SK-N-SH (cell line): ENCODE measurements around the gene GAS7. TPM values are rescaled to one million over a fixed set of nuclear protein-coding genes. Genes with fewer than 3 reads are reported as not detected.

Source experiments
- CTCF ChIA-PET: fragments of 300-600, 350-600 bp; formaldehyde crosslinking; extraction: SDS; loops from one replicate; lab custom pipeline; 2021; lab: Yijun Ruan, JAX
- POLR2A ChIA-PET: fragments of 350-600 bp; sonication (Branson Sonifier 250); formaldehyde crosslinking; extraction: SDS; loops from one replicate; lab custom pipeline; 2020; ENCODE audit warnings: antibody characterized with exemption, inconsistent platforms; lab: Yijun Ruan, JAX
- DNase-seq: peaks from one replicate; pipeline ENCODE4 v3.0.0; 2012
- H2AFZ ChIP-seq: fragments of 200-600 bp; sonication (generic); 2 replicates; pipeline ENCODE4 v1.8.1; 2016; ENCODE audit warnings: antibody characterized with exemption, mild to moderate bottlenecking, low read depth
- H3F3A ChIP-seq: fragments of 200-600 bp; sonication (generic); replicated peaks from 2 replicates; pipeline ENCODE3; 2016; ENCODE audit warnings: antibody characterized with exemption, mild to moderate bottlenecking; ENCODE audit not compliant: insufficient read depth
- H3K27ac ChIP-seq, 2 experiments: fragments of 200-500 bp in 1 of 2; fragments of 200-600 bp in 1 of 2; sonication (Bioruptor generic) in 1 of 2; sonication (generic), shearing (Covaris generic) in 1 of 2; 2 replicates each; pipeline versions ENCODE4 v1.5.1 to v1.6.1; 2014 to 2016; ENCODE audit warnings: low read depth in 2 of 2, inconsistent platforms in 1 of 2, low read length in 1 of 2, mild to moderate bottlenecking in 1 of 2, mixed read lengths in 1 of 2
- H3K27me3 ChIP-seq: fragments of 200-600 bp; sonication (generic), shearing (Covaris generic); 2 replicates; pipeline ENCODE4 v1.6.1; 2016; ENCODE audit warnings: mixed run types; ENCODE audit not compliant: insufficient read depth
- H3K36me3 ChIP-seq, 2 experiments: fragments of 200-500 bp in 1 of 2; fragments of 200-600 bp in 1 of 2; sonication (Bioruptor generic) in 1 of 2; sonication (generic) in 1 of 2; replicated peaks in 1 of 2; 2 replicates each; pipeline versions ENCODE3 to v1.5.1; 2014 to 2016; ENCODE audit warnings: low read length in 1 of 2, mild to moderate bottlenecking in 1 of 2; ENCODE audit not compliant: insufficient read depth in 2 of 2, control insufficient read depth in 1 of 2
- H3K4me1 ChIP-seq, 2 experiments: fragments of 200-500 bp in 1 of 2; fragments of 200-600 bp in 1 of 2; sonication (Bioruptor generic) in 1 of 2; sonication (generic), shearing (Covaris generic) in 1 of 2; 2 replicates each; pipeline versions ENCODE4 v1.5.1 to v1.6.1; 2014 to 2016; ENCODE audit warnings: low read depth in 1 of 2, low read length in 1 of 2, mixed run types in 1 of 2; ENCODE audit not compliant: insufficient read depth in 2 of 2, control insufficient read depth in 1 of 2
- H3K4me2 ChIP-seq: fragments of 200-600 bp; sonication (generic), shearing (Covaris generic); 2 replicates; pipeline ENCODE4 v1.6.1; 2017; ENCODE audit warnings: mixed run types
- H3K4me3 ChIP-seq, 2 experiments: fragments of 200-500 bp in 1 of 2; fragments of 200-600 bp in 1 of 2; sonication (Bioruptor generic) in 1 of 2; sonication (generic), shearing (Covaris generic) in 1 of 2; 2 replicates each; pipeline versions ENCODE4 v1.5.1 to v1.8.1; 2014 to 2016; ENCODE audit warnings: low read depth in 2 of 2, inconsistent platforms in 1 of 2, low read length in 1 of 2, mild to moderate bottlenecking in 1 of 2, mixed read lengths in 1 of 2, moderate library complexity in 1 of 2
- H3K79me2 ChIP-seq: fragments of 200-600 bp; sonication (generic); 2 replicates; pipeline ENCODE4 v1.8.1; 2017; ENCODE audit warnings: mild to moderate bottlenecking; ENCODE audit not compliant: insufficient read depth
- H3K9ac ChIP-seq: fragments of 200-600 bp; sonication (generic); 2 replicates; pipeline ENCODE4 v1.6.1; 2017; ENCODE audit warnings: mixed run types
- H3K9me2 ChIP-seq: fragments of 200-600 bp; sonication (generic); 2 replicates; pipeline ENCODE4 v1.6.1; 2017; ENCODE audit warnings: mixed run types
- H3K9me3 ChIP-seq: fragments of 200-600 bp; sonication (generic); 2 replicates; pipeline ENCODE4 v1.6.1; 2017; ENCODE audit warnings: mixed run types, mild to moderate bottlenecking, moderate library complexity
- H4K20me1 ChIP-seq: fragments of 200-600 bp; sonication (generic); 2 replicates; pipeline ENCODE4 v1.6.1; 2017; ENCODE audit warnings: mild to moderate bottlenecking, mixed run types; ENCODE audit not compliant: insufficient read depth
- CHD2 ChIP-seq: fragments of 150-350 bp; IDR thresholded peaks from 2 replicates; pipeline ENCODE4 v1.6.1; 2018; ENCODE audit warnings: low read length; ENCODE audit not compliant: partially characterized antibody
- ELF1 ChIP-seq: IDR thresholded peaks from 2 replicates; pipeline ENCODE4 v1.4.0; 2012
- EP300 ChIP-seq, 2 experiments: IDR thresholded peaks; 2 replicates each; pipeline versions ENCODE4 v1.4.0 to v1.6.1; 2012; ENCODE audit warnings: borderline replicate concordance in 1 of 2, low read depth in 1 of 2, low read length in 1 of 2
- FOXJ3 ChIP-seq: sonication (generic); formaldehyde crosslinking; IDR thresholded peaks from 2 replicates; pipeline ENCODE4 v1.5.1; 2020; ENCODE audit warnings: mild to moderate bottlenecking, missing genetic modification reagents
- GATA2 ChIP-seq: sonication (generic); formaldehyde crosslinking; IDR thresholded peaks from 2 replicates; pipeline ENCODE4 v1.5.0; 2020; ENCODE audit warnings: mild to moderate bottlenecking, missing genetic modification reagents
- JUND ChIP-seq: IDR thresholded peaks from 2 replicates; pipeline ENCODE4 v1.4.0; 2012
- MEF2A ChIP-seq: IDR thresholded peaks from 2 replicates; pipeline ENCODE4 v1.4.0; 2012; ENCODE audit warnings: low read depth, borderline replicate concordance
- MXI1 ChIP-seq: IDR thresholded peaks from 2 replicates; pipeline ENCODE4 v1.6.1; 2012; ENCODE audit warnings: mild to moderate bottlenecking, low read depth, low read length, improper control_type of control experiment
- NRF1 ChIP-seq: IDR thresholded peaks from 2 replicates; pipeline ENCODE4 v1.6.1; 2012; ENCODE audit warnings: low read depth, mild to moderate bottlenecking, low read length
- POLR2AphosphoS5 ChIP-seq: IDR thresholded peaks from 2 replicates; pipeline ENCODE4 v1.6.1; 2012; ENCODE audit warnings: low read depth, low read length
- RCOR1 ChIP-seq: fragments of 150-350 bp; IDR thresholded peaks from 2 replicates; pipeline ENCODE4 v1.6.1; 2017; ENCODE audit warnings: antibody characterized with exemption, low read length
- RFX5 ChIP-seq: IDR thresholded peaks from 2 replicates; pipeline ENCODE4 v1.6.1; 2012; ENCODE audit warnings: mild to moderate bottlenecking, improper control_type of control experiment, low read length
- TEAD4 ChIP-seq: IDR thresholded peaks from 2 replicates; pipeline ENCODE4 v1.4.0; 2012; ENCODE audit warnings: mild to moderate bottlenecking, borderline replicate concordance; ENCODE audit not compliant: insufficient read depth
- WGBS: methylation state at CpG from one replicate; pipeline ENCODE4 v1.1.6; 2017; ENCODE audit warnings: low lambda C conversion rate; 5-methylcytosine and 5-hydroxymethylcytosine counted together
- polyA plus RNA-seq, 3 experiments: library from polyadenylated mRNA; depleted of rRNA; stranded (reverse); fragments of >200 nt; gene quantifications; 2 replicates each; pipeline ENCODE4 v1.2.3, GENCODE V29; 2012
- TF ChIP-seq, protein P1 (sequence below): IDR thresholded peaks from 2 replicates; pipeline ENCODE4 v1.6.1; 2012; ENCODE audit warnings: mild to moderate bottlenecking, low read depth, low read length, moderate library complexity
- TF ChIP-seq, protein P2 (sequence below): fragments of 150-350 bp; IDR thresholded peaks from 2 replicates; pipeline ENCODE4 v1.6.1; 2016; ENCODE audit warnings: mild to moderate bottlenecking, low read depth, low read length
- TF ChIP-seq, protein P3 (sequence below): IDR thresholded peaks from 2 replicates; pipeline ENCODE4; 2012
- TF ChIP-seq, protein P4 (sequence below): IDR thresholded peaks from 2 replicates; pipeline ENCODE4 v1.4.0; 2012; ENCODE audit warnings: low read depth, borderline replicate concordance

GAS7 gene
- polyA plus RNA-seq, 1 of the 3 experiments (the other 2 are of a cell fraction), result 0.12 TPM

DNA sequence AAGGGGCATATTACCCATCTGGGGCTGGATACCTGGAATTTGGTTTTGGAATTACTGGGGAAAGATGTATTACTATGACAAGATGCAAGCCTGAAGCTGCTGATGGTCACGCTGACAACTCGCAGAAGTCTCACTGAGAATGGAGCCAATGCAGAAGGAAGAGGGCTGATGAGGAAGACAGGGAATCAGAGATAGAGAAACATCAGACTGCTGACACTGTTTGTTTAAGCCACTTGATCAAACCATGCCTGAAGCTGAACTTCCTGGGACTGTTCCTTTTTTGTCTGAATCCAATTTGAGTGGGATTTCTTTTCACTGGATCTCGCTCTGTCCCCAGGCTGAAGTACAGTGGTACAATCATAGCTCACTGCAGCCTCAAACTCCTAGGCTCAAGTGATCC is 133.9 kb downstream of the GAS7 start (continued):
- TF ChIP-seq, protein P1, sequence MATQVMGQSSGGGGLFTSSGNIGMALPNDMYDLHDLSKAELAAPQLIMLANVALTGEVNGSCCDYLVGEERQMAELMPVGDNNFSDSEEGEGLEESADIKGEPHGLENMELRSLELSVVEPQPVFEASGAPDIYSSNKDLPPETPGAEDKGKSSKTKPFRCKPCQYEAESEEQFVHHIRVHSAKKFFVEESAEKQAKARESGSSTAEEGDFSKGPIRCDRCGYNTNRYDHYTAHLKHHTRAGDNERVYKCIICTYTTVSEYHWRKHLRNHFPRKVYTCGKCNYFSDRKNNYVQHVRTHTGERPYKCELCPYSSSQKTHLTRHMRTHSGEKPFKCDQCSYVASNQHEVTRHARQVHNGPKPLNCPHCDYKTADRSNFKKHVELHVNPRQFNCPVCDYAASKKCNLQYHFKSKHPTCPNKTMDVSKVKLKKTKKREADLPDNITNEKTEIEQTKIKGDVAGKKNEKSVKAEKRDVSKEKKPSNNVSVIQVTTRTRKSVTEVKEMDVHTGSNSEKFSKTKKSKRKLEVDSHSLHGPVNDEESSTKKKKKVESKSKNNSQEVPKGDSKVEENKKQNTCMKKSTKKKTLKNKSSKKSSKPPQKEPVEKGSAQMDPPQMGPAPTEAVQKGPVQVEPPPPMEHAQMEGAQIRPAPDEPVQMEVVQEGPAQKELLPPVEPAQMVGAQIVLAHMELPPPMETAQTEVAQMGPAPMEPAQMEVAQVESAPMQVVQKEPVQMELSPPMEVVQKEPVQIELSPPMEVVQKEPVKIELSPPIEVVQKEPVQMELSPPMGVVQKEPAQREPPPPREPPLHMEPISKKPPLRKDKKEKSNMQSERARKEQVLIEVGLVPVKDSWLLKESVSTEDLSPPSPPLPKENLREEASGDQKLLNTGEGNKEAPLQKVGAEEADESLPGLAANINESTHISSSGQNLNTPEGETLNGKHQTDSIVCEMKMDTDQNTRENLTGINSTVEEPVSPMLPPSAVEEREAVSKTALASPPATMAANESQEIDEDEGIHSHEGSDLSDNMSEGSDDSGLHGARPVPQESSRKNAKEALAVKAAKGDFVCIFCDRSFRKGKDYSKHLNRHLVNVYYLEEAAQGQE, result no peak
- TF ChIP-seq, protein P2, sequence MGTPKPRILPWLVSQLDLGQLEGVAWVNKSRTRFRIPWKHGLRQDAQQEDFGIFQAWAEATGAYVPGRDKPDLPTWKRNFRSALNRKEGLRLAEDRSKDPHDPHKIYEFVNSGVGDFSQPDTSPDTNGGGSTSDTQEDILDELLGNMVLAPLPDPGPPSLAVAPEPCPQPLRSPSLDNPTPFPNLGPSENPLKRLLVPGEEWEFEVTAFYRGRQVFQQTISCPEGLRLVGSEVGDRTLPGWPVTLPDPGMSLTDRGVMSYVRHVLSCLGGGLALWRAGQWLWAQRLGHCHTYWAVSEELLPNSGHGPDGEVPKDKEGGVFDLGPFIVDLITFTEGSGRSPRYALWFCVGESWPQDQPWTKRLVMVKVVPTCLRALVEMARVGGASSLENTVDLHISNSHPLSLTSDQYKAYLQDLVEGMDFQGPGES, result no peak
- TF ChIP-seq GATA2 (CRISPR knock-in tag) (no peak), CHD2 (no peak)

DNA sequence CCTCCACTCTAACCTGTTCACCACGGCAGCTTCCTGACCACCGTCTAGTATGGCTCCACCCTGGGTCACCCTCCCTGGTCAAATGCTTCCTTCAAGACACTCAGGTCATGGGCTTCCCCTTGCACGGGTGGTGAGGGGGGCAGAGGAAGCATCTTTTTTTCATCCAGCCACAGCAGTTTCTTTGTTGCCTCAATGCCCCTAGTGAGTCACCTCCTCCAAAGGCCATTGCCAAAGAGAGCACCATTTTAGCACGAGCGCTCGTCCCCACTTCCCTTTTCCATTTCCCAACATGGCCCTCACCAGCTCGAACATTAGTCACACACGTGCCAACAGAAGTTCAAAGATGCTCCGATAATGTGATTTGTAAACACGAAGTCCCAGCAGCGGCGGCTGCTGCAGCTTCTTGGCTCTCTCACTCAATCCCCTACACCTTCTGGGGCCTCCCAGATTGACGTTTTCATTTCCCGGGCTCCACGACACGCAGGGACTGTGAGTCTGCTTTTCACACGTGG is 134.6 kb downstream of the GAS7 start:
- H2AFZ ChIP-seq, result no peak overlapping the region
- H3K4me1 ChIP-seq, result peaks cover 0 to 14% of the 10 kb centered on the region in 2 experiments; a peak in 1 of 4 replicates
- no peak for DNase-seq
- TF ChIP-seq MEF2A (no peak), NRF1 (no peak), JUND (no peak), CHD2 (no peak), RCOR1 (no peak), RFX5 (no peak), POLR2AphosphoS5 (no peak), TEAD4 (no peak), EP300 (IDR thresholded peaks at IDR 0.05; ENCODE audit: borderline replicate concordance in 1 of 2, low read depth in 1 of 2, low read length in 1 of 2) (no peak), FOXJ3 (CRISPR knock-in tag) (no peak), ELF1 (no peak), MXI1 (no peak)
- TF ChIP-seq, protein P3, sequence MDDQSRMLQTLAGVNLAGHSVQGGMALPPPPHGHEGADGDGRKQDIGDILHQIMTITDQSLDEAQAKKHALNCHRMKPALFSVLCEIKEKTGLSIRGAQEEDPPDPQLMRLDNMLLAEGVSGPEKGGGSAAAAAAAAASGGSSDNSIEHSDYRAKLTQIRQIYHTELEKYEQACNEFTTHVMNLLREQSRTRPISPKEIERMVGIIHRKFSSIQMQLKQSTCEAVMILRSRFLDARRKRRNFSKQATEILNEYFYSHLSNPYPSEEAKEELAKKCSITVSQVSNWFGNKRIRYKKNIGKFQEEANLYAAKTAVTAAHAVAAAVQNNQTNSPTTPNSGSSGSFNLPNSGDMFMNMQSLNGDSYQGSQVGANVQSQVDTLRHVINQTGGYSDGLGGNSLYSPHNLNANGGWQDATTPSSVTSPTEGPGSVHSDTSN, result no peak
- TF ChIP-seq, protein P1, result no peak
- TF ChIP-seq, protein P4, sequence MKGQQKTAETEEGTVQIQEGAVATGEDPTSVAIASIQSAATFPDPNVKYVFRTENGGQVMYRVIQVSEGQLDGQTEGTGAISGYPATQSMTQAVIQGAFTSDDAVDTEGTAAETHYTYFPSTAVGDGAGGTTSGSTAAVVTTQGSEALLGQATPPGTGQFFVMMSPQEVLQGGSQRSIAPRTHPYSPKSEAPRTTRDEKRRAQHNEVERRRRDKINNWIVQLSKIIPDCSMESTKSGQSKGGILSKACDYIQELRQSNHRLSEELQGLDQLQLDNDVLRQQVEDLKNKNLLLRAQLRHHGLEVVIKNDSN, result no peak
- H3K79me2 ChIP-seq, result no peaks in the 10 kb centered on the region
- H3K27ac ChIP-seq, result no peak overlapping the region
- H3K9me2 ChIP-seq, result no peaks in the 10 kb centered on the region
- no peaks in the 10 kb centered on the region for H3K36me3 ChIP-seq
- 41% methylated on average over 17 of the region's 17 CpGs for WGBS
- no peaks in the 10 kb centered on the region for H3K9me3 ChIP-seq
- no peaks in the 10 kb centered on the region for H4K20me1 ChIP-seq
- no peak overlapping the region for H3K4me2 ChIP-seq
- CTCF ChIA-PET, result no interaction called here
- H3K9ac ChIP-seq, result no peak overlapping the region
- no peaks in the 10 kb centered on the region for H3F3A ChIP-seq
- no peaks in the 10 kb centered on the region; the same call in 1 of the 2 replicates for H3K27me3 ChIP-seq
- POLR2A ChIA-PET, result no interaction called here
- no peak overlapping the region for H3K4me3 ChIP-seq
